DMS79 (cell line): ENCODE results near the gene ADAMTS14.

Experiments
- DNase-seq: peaks from one replicate; lab custom pipeline; 2025; lab: John Stamatoyannopoulos, UW

Gene ADAMTS14

GRCh38 chr10:70735161-70735560 lies 62.9 kb downstream of the ADAMTS14 start:
- DNase-seq, result no peak

GRCh38 chr10:70736525-70736924 lies 64.2 kb downstream of the ADAMTS14 start:
- DNase-seq, result no peak

- DNase-seq, result no peak
Observed at GRCh38 chr10:70737250-70737649, 64.9 kb downstream of the ADAMTS14 start.

GRCh38 chr10:70738006-70738760 lies 65.9 kb downstream of the ADAMTS14 start:
- no peak for DNase-seq

GRCh38 chr10:70738761-70739121 lies 66.4 kb downstream of the ADAMTS14 start:
- DNase-seq, result no peak

GRCh38 chr10:70740406-70741288 lies 68.3 kb downstream of the ADAMTS14 start:
- DNase-seq, result no peak

- no peak for DNase-seq
Observed at GRCh38 chr10:70742537-70743429, 70.5 kb downstream of the ADAMTS14 start.

GRCh38 chr10:70743430-70743788 lies 71.1 kb downstream of the ADAMTS14 start:
- DNase-seq, result no peak

- DNase-seq, result no peak
Observed at GRCh38 chr10:70743879-70744278, 71.6 kb downstream of the ADAMTS14 start.

GRCh38 chr10:70744617-70745143 lies 72.4 kb downstream of the ADAMTS14 start:
- no peak for DNase-seq

- DNase-seq, result no peak
Observed at GRCh38 chr10:70745555-70745954, 73.2 kb downstream of the ADAMTS14 start.

GRCh38 chr10:70747192-70747965 lies 75.1 kb downstream of the ADAMTS14 start:
- DNase-seq, result no peak

GRCh38 chr10:70748305-70748704 lies 76.0 kb downstream of the ADAMTS14 start:
- DNase-seq, result no peak

GRCh38 chr10:70748801-70749573 lies 76.7 kb downstream of the ADAMTS14 start:
- DNase-seq, result no peak

GRCh38 chr10:70749756-70750155 lies 77.5 kb downstream of the ADAMTS14 start:
- DNase-seq, result no peak

GRCh38 chr10:70750156-70750703 lies 77.9 kb downstream of the ADAMTS14 start:
- no peak for DNase-seq

GRCh38 chr10:70751356-70751755 lies 79.0 kb downstream of the ADAMTS14 start:
- DNase-seq, result no peak

- DNase-seq, result no peak
Observed at GRCh38 chr10:70751991-70752390, 79.7 kb downstream of the ADAMTS14 start.

- no peak for DNase-seq
Observed at GRCh38 chr10:70752571-70752970, 80.3 kb downstream of the ADAMTS14 start.

GRCh38 chr10:70753026-70753663 lies 80.8 kb downstream of the ADAMTS14 start:
- no peak for DNase-seq
